H1 (cell line): ENCODE data around the gene PDE1A. TPM values are rescaled to one million over a fixed set of nuclear protein-coding genes. Genes with fewer than 3 reads are reported as not detected.

Experiments used
- CTCF ChIA-PET: fragments of 300-600 bp; sonication (Branson Sonifier 250); formaldehyde crosslinking; loops from one replicate; lab custom pipeline; 2021; ENCODE audit not compliant: partially characterized antibody; lab: Charles Lee
- POLR2A ChIA-PET: fragments of 300-600 bp; sonication (Branson Sonifier 250); formaldehyde crosslinking; loops from one replicate; lab custom pipeline; 2021; ENCODE audit warnings: inconsistent platforms; ENCODE audit not compliant: partially characterized antibody; lab: Charles Lee
- DNase-seq, 2 experiments: peaks; one replicate each; pipeline versions ENCODE4 v3.0.0 to v3.0.0-alpha.2; 2010 to 2022; ENCODE audit warnings: low spot score in 2 of 2, low read depth in 1 of 2, mixed read lengths in 1 of 2
- FAIRE-seq: peaks from 2 replicates; lab custom pipeline; 2011; peaks lifted over from hg19 to GRCh38; lab: Jason Lieb, UNC
- H2AFZ ChIP-seq: 2 replicates; pipeline ENCODE4 v1.8.1; 2012; ENCODE audit warnings: low read length, inconsistent platforms
- H2AK5ac ChIP-seq: 2 replicates; pipeline ENCODE4 v1.6.1; 2013; ENCODE audit warnings: low read depth, low read length
- H2BK120ac ChIP-seq: replicated peaks from 2 replicates; pipeline ENCODE3; 2013; ENCODE audit warnings: low read depth, low read length, inconsistent platforms
- H2BK12ac ChIP-seq: 2 replicates; pipeline ENCODE4 v1.6.1; 2013; ENCODE audit warnings: low read depth, low read length
- H2BK15ac ChIP-seq: 2 replicates; pipeline ENCODE4 v1.6.1; 2013; ENCODE audit warnings: low read length
- H2BK20ac ChIP-seq: 2 replicates; pipeline ENCODE4 v1.6.1; 2013; ENCODE audit warnings: low read length
- H2BK5ac ChIP-seq: 2 replicates; pipeline ENCODE4 v1.6.1; 2013; ENCODE audit warnings: low read depth, low read length
- H3K14ac ChIP-seq: 2 replicates; pipeline ENCODE4 v1.6.1; 2013; ENCODE audit warnings: inconsistent platforms; ENCODE audit not compliant: insufficient read length
- H3K18ac ChIP-seq: 2 replicates; pipeline ENCODE4 v1.6.1; 2013; ENCODE audit warnings: low read length; ENCODE audit errors: extremely low read depth
- H3K23ac ChIP-seq: 2 replicates; pipeline ENCODE4 v1.6.1; 2013; ENCODE audit warnings: inconsistent platforms; ENCODE audit not compliant: insufficient read length
- H3K23me2 ChIP-seq: 2 replicates; pipeline ENCODE4 v1.6.1; 2013; ENCODE audit warnings: low read depth, low read length
- H3K27ac ChIP-seq: 2 replicates; pipeline ENCODE4 v1.6.1; 2011; ENCODE audit warnings: low read depth, low read length, inconsistent platforms
- H3K27me3 ChIP-seq, 4 experiments: replicated peaks in 1 of 4; 1 replicate in 1 of 4; 2 replicates in 3 of 4; pipeline versions ENCODE4 v1.6.1 to v1.8.1; 2011 to 2013; ENCODE audit warnings: low read length in 3 of 4, mild to moderate bottlenecking in 3 of 4, inconsistent platforms in 2 of 4, mixed read lengths in 2 of 4, moderate library complexity in 1 of 4; ENCODE audit not compliant: control insufficient read depth in 3 of 4, insufficient read depth in 3 of 4; ENCODE audit errors: extremely low read depth in 1 of 4
- H3K36me3 ChIP-seq, 4 experiments: 2 replicates each; pipeline versions ENCODE4 v1.6.1 to v1.8.1; 2011 to 2013; ENCODE audit warnings: mild to moderate bottlenecking in 4 of 4, low read length in 3 of 4, moderate library complexity in 2 of 4, control low read depth in 1 of 4, inconsistent platforms in 1 of 4; ENCODE audit not compliant: insufficient read depth in 4 of 4, control insufficient read depth in 2 of 4
- H3K4ac ChIP-seq: replicated peaks from 2 replicates; pipeline ENCODE3; 2013; ENCODE audit warnings: low read length, low read depth, mixed read lengths, inconsistent platforms; ENCODE audit not compliant: insufficient read length
- H3K4me1 ChIP-seq, 4 experiments: replicated peaks in 1 of 4; 1 replicate in 1 of 4; 2 replicates in 3 of 4; pipeline versions ENCODE4 v1.6.1 to v1.8.1; 2011 to 2013; ENCODE audit warnings: low read length in 3 of 4, inconsistent platforms in 2 of 4, mixed read lengths in 1 of 4; ENCODE audit not compliant: insufficient read depth in 4 of 4, control insufficient read depth in 3 of 4
- H3K4me2 ChIP-seq, 2 experiments: 2 replicates each; pipeline versions ENCODE4 v1.6.1 to v1.8.1; 2011 to 2013; ENCODE audit warnings: low read depth in 2 of 2, low read length in 2 of 2, control low read depth in 1 of 2, inconsistent platforms in 1 of 2, mild to moderate bottlenecking in 1 of 2; ENCODE audit not compliant: insufficient read depth in 1 of 2
- H3K4me3 ChIP-seq, 4 experiments: fragments of 200-600, 300-600 bp in 1 of 4; sonication (generic), shearing (Covaris generic), sonication (Bioruptor Twin) in 1 of 4; 2 replicates each; pipeline versions ENCODE4 v1.5.1 to v1.8.1; 2011 to 2016; ENCODE audit warnings: low read length in 4 of 4, low read depth in 3 of 4, control low read depth in 2 of 4, inconsistent platforms in 2 of 4, mild to moderate bottlenecking in 2 of 4, mixed read lengths in 1 of 4, moderate library complexity in 1 of 4; ENCODE audit not compliant: insufficient read depth in 2 of 4; ENCODE audit errors: extremely low read depth in 1 of 4
- H3K56ac ChIP-seq: replicated peaks from 2 replicates; pipeline ENCODE3; 2013; ENCODE audit warnings: low read depth, mild to moderate bottlenecking, mixed read lengths, low read length, inconsistent platforms; ENCODE audit not compliant: insufficient read length
- H3K79me1 ChIP-seq: 2 replicates; pipeline ENCODE4 v1.6.1; 2013; ENCODE audit warnings: low read depth, low read length, control low read depth
- H3K79me2 ChIP-seq, 2 experiments: 2 replicates each; pipeline versions ENCODE4 v1.6.1 to v1.8.1; 2012 to 2013; ENCODE audit warnings: low read length in 2 of 2, mild to moderate bottlenecking in 2 of 2, inconsistent platforms in 1 of 2; ENCODE audit not compliant: insufficient read depth in 2 of 2, control insufficient read depth in 1 of 2
- H3K9ac ChIP-seq, 4 experiments: replicated peaks in 1 of 4; 1 replicate in 1 of 4; 2 replicates in 3 of 4; pipeline versions ENCODE4 v1.6.1 to v1.8.1; 2011 to 2013; ENCODE audit warnings: low read depth in 3 of 4, low read length in 3 of 4, control low read depth in 2 of 4, mild to moderate bottlenecking in 2 of 4, moderate library complexity in 2 of 4, inconsistent platforms in 1 of 4; ENCODE audit errors: extremely low read depth in 1 of 4
- H3K9me3 ChIP-seq, 2 experiments: 2 replicates each; pipeline versions ENCODE4 v1.6.1 to v1.8.1; 2012 to 2013; ENCODE audit warnings: mild to moderate bottlenecking in 2 of 2, moderate library complexity in 2 of 2, control low read depth in 1 of 2, inconsistent platforms in 1 of 2, low read depth in 1 of 2, low read length in 1 of 2, mixed read lengths in 1 of 2; ENCODE audit not compliant: insufficient read depth in 2 of 2
- H4K20me1 ChIP-seq, 2 experiments: replicated peaks in 1 of 2; 2 replicates each; pipeline versions ENCODE3 to v1.8.1; 2011 to 2013; ENCODE audit warnings: inconsistent platforms in 2 of 2, low read length in 2 of 2, mild to moderate bottlenecking in 1 of 2; ENCODE audit not compliant: insufficient read depth in 2 of 2, control insufficient read depth in 1 of 2
- H4K5ac ChIP-seq: 2 replicates; pipeline ENCODE4 v1.6.1; 2013; ENCODE audit warnings: low read length, low read depth, mixed read lengths, inconsistent platforms; ENCODE audit not compliant: insufficient read length
- H4K8ac ChIP-seq: 2 replicates; pipeline ENCODE4 v1.8.0; 2013; ENCODE audit warnings: mild to moderate bottlenecking, moderate library complexity, low read length, inconsistent platforms; ENCODE audit not compliant: insufficient read depth; ENCODE audit errors: extremely low read depth
- H4K91ac ChIP-seq: replicated peaks from 2 replicates; pipeline ENCODE3; 2013; ENCODE audit warnings: low read length, mixed read lengths, inconsistent platforms; ENCODE audit not compliant: insufficient read length
- SAP30 ChIP-seq: fragments of 300-600 bp; sonication (generic); IDR thresholded peaks from 2 replicates; pipeline ENCODE4 v1.7.1; 2012; ENCODE audit warnings: low read length, moderate library complexity, mild to moderate bottlenecking, inconsistent platforms; ENCODE audit not compliant: insufficient read depth, insufficient replicate concordance
- TEAD4 ChIP-seq: IDR thresholded peaks from 2 replicates; pipeline ENCODE4 v1.6.1; 2012; ENCODE audit warnings: low read depth, low read length, inconsistent platforms, mixed read lengths
- YY1 ChIP-seq: IDR thresholded peaks from 2 replicates; pipeline ENCODE4 v1.6.1; 2011; ENCODE audit warnings: low read depth, mild to moderate bottlenecking, low read length
- WGBS, 2 experiments: shearing (Covaris generic) in 1 of 2; methylation state at CpG; one replicate each; pipeline versions ENCODE4 v1.1.6 to v1.1.7; 2013 to 2015; ENCODE audit warnings: low lambda C conversion rate in 2 of 2, mixed read lengths in 2 of 2, inconsistent platforms in 1 of 2, low coverage in 1 of 2, missing lambda C conversion rate in 1 of 2; ENCODE audit not compliant: insufficient replicate concordance in 2 of 2, insufficient coverage in 1 of 2, insufficient read length in 1 of 2; ENCODE audit errors: extremely low coverage in 1 of 2, missing lambda C conversion rate in 1 of 2; 5-methylcytosine and 5-hydroxymethylcytosine counted together
- polyA plus RNA-seq, 7 experiments: library from polyadenylated mRNA; depleted of rRNA in 3 of 7; stranded (reverse) in 5 of 7; unstranded in 2 of 7; fragments of >200 nt in 5 of 7; fragments of 200-250 nt in 2 of 7; gene quantifications; 1 replicate in 5 of 7; 2 replicates in 1 of 7; 4 replicates in 1 of 7; pipeline versions ENCODE4 v1.2.1 to v1.2.3, GENCODE V29; 2011 to 2013; ENCODE audit warnings: missing spikeins in 2 of 7, mixed read lengths in 2 of 7
- total RNA-seq: library from RNA; stranded (reverse); fragmentation: NEBNext Ultra II Directional; extraction: Animal tissue kit (Norgen Biotek cat#: 25700); gene quantifications from 2 replicates; pipeline ENCODE4 v1.2.1, GENCODE V29; 2021

The PDE1A gene
- total and polyA plus RNA-seq, 2 of the 8 experiments (the other 6 are each of a cell fraction or from before 2014, with no cell fraction given): 0.34 TPM; not detected in 1

DNA sequence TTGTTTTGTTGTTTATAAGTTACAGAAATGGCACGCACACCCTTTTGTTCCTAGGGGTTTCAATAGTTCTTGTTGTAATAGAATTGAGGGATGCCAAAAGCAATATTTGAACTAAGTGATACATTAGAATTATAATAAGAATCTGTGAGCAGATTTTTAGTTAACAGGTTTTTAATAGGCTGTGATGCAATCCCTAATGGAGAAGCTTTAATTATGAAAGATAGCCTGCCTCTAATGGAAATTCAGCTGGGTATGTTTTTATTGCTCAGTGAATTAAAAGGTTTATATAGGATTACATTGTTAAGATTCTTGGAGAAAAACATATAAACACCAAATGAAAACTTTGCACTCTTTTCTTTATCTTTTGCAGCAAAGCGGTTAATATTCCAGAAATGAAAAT lies 310.1 kb downstream of the PDE1A start:
- no peaks in the 10 kb centered on the region for H3K36me3 ChIP-seq
- POLR2A ChIA-PET: no interaction called here

More for the DNA sequence above, 310.1 kb downstream of the PDE1A start:
- H3K27ac ChIP-seq: no peak overlapping the region
- no peak overlapping the region for H4K8ac ChIP-seq
- no peak overlapping the region for H3K56ac ChIP-seq
- no peak overlapping the region for H2BK20ac ChIP-seq
- no peaks in the 10 kb centered on the region for H3K9me3 ChIP-seq
- H3K9ac ChIP-seq: no peak overlapping the region
- H2BK5ac ChIP-seq: no peak overlapping the region
- no peak overlapping the region for H3K4me2 ChIP-seq
- no peak overlapping the region for H3K4ac ChIP-seq
- H4K91ac ChIP-seq: no peak overlapping the region
- no peaks in the 10 kb centered on the region; the same call in 1 of the 2 replicates for H3K23me2 ChIP-seq
- H3K23ac ChIP-seq: no peak overlapping the region
- no peak for FAIRE-seq
- TF ChIP-seq SAP30: no peak
- no peak for TF ChIP-seq TEAD4
- TF ChIP-seq YY1: no peak
- no peaks in the 10 kb centered on the region for H3K79me2 ChIP-seq
- H3K27me3 ChIP-seq: no peaks in the 10 kb centered on the region
- no peak overlapping the region for H2BK15ac ChIP-seq
- H3K4me1 ChIP-seq: no peaks in the 10 kb centered on the region
- H3K14ac ChIP-seq: no peak overlapping the region
- H2AFZ ChIP-seq: no peak overlapping the region
- H2AK5ac ChIP-seq: no peak overlapping the region
- 100% methylated on average over 2 of the region's 2 CpGs; no CpG with 5 or more reads in 1 of the 2 experiments for WGBS, 2 experiments
- H3K18ac ChIP-seq: no peak overlapping the region
- no peaks in the 10 kb centered on the region for H4K20me1 ChIP-seq
- H4K5ac ChIP-seq: no peak overlapping the region
- no peak for DNase-seq
- CTCF ChIA-PET: no interaction called here
- H3K4me3 ChIP-seq: no peak overlapping the region
- no peak overlapping the region for H2BK12ac ChIP-seq
- no peak overlapping the region for H2BK120ac ChIP-seq
- no peaks in the 10 kb centered on the region for H3K79me1 ChIP-seq
